Measurements from ENCODE around the gene TOX3. TPM values are rescaled to one million over a fixed set of nuclear protein-coding genes. Genes with fewer than 3 reads are reported as not detected.

The TOX3 gene
- total RNA-seq, 1 donor from 2014 or later: not detected

DNA sequence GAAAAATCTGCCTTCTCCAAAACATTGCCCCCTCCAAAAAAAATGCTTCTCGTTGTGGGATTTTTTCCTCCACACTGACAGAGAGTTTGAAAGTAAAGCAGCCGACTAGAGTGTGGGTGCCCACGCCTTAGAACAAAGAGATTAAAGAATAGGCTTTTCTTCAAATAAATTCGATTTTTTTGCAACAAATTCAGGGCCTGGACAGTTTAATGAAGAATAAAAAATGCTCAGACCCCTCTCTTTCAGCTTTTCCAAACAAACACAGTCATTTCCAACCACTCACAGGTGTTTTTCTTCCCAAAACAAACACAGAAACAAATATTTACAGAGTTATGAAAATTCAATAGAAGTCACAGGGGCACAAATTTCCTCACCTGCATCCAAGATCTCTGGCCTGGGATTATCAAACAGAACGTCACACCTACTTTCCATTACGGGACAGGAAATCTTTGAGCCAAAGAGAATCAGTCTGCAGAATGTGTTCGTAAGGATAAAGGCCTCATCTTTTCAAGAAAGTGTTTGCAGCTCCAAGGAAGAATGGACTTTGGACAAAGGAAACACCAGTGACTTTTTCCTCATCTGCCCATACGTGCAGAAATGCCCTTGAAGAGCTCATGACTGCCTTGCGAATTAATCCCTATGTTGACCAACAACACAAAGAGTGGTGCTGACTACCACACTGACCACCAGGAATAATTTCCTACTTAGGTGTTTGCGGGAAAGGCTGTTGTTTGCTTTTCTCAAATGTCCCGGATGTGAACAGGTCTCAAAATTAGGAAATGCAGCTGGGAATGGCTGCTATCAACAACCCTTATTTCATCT is 31.3 kb upstream of the TOX3 start:
- no peak for ATAC-seq (ENCODE audit: low read depth)
- Mint-ChIP-seq H3K27me3 (no peaks in the 10 kb centered on the region), H3K36me3 (ENCODE audit: low read depth) (no peaks in the 10 kb centered on the region), H3K9me3 (no peaks in the 10 kb centered on the region), H3K27ac (no peak overlapping the region), H3K4me1 (no peaks in the 10 kb centered on the region), H3K4me3 (no peak overlapping the region)
- ChIA-PET POLR2A (no interaction called here), CTCF (no interaction called here)
- TF ChIP-seq, protein P1, sequence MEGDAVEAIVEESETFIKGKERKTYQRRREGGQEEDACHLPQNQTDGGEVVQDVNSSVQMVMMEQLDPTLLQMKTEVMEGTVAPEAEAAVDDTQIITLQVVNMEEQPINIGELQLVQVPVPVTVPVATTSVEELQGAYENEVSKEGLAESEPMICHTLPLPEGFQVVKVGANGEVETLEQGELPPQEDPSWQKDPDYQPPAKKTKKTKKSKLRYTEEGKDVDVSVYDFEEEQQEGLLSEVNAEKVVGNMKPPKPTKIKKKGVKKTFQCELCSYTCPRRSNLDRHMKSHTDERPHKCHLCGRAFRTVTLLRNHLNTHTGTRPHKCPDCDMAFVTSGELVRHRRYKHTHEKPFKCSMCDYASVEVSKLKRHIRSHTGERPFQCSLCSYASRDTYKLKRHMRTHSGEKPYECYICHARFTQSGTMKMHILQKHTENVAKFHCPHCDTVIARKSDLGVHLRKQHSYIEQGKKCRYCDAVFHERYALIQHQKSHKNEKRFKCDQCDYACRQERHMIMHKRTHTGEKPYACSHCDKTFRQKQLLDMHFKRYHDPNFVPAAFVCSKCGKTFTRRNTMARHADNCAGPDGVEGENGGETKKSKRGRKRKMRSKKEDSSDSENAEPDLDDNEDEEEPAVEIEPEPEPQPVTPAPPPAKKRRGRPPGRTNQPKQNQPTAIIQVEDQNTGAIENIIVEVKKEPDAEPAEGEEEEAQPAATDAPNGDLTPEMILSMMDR (IDR thresholded peaks at IDR 0.05): no peak
- no peak for DNase-seq
- intact Hi-C loops (cut with micrococcal nuclease): no loop called here

DNA sequence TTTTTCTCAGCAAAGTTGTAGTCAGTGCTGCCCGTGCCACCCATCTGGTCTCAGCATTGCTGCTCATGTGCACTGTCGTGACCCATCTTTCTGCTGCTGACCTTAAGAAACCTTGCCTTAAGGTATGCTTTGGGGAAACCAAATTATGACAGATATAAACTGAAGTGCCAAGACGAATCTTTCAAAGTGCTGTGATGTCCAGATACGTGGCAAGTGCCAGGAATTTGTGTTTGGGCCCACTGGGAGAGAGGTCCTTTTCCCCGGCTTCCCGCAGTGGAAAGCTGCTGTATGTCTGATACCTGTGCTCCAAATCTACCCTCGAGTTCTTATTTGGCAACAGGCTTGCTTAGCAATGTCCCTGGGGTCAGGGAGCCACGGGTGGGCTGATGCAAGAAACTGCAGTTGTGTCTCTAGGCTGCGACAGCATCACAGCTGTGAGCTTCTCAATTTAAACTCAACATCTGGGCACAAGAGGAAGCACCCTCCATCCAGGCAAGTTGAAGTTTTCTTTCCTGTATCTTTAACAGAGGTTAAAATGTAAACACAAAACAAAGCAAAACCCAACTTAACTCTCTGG is 30.3 kb upstream of the TOX3 start:
- no peaks in the 10 kb centered on the region for H3K36me3 Mint-ChIP-seq (ENCODE audit: low read depth)
- no peak overlapping the region for H3K27ac Mint-ChIP-seq
- ATAC-seq (ENCODE audit: low read depth) (no peak), DNase-seq (no peak)
- no peaks in the 10 kb centered on the region for H3K9me3 Mint-ChIP-seq
- ChIA-PET CTCF (no interaction called here), POLR2A (no interaction called here)
- no peaks in the 10 kb centered on the region for H3K27me3 Mint-ChIP-seq
- no peaks in the 10 kb centered on the region for H3K4me1 Mint-ChIP-seq
- TF ChIP-seq, protein P1 (IDR thresholded peaks at IDR 0.05): no peak
- intact Hi-C loops (cut with micrococcal nuclease): no loop called here
- H3K4me3 Mint-ChIP-seq: no peak overlapping the region

DNA sequence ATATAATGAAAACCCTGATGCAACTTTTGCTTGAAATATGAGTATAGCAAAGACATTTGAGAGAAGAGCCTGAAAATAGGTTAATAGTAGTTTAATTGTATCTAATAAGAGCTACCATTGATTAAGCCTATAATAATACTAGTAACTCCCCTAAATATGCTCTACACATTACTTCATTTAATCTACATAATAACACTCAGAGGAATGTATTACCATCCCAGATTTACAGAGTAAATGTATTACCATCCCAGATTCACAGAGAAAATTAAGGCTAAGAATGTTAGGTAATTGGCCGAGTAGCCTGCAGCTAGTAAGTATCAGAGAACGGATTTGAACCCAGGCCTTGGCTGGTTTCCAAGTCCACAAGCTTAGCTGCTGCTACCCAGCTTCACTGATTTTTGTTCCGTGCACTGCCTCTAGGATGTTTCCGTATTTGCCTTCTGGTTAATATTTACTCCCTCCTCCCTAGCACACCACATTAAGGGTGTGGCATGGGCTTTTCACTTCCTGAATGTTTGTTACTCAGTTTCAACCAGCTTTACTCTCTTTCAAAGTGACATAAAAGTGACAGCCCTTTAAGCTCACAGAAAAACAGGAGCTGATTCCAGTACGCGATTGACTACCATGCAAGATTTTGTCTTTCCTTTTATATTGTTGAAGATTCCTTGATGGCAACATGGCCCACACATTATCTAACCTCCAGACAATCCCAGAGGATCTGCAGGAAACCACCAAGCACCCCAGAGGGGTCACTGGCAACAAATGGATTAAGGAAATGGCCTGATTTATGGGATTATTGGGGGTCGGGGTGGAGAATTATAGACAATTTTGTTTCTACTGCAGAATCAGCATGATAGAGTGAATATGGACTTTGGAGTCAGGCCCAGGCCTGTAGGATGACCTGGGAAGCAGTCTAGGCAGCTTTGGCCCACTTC is 26.7 kb upstream of the TOX3 start:
- Mint-ChIP-seq H3K4me3 (no peak overlapping the region), H3K27ac (no peak overlapping the region), H3K36me3 (ENCODE audit: low read depth) (no peaks in the 10 kb centered on the region), H3K9me3 (peaks cover 4% of the 10 kb centered on the region), H3K27me3 (no peaks in the 10 kb centered on the region), H3K4me1 (no peaks in the 10 kb centered on the region)
- TF ChIP-seq, protein P1 (IDR thresholded peaks at IDR 0.05): no peak
- DNase-seq (no peak), ATAC-seq (ENCODE audit: low read depth) (no peak)
- intact Hi-C loops (cut with micrococcal nuclease): no loop called here
- ChIA-PET CTCF (no interaction called here), POLR2A (no interaction called here)

DNA sequence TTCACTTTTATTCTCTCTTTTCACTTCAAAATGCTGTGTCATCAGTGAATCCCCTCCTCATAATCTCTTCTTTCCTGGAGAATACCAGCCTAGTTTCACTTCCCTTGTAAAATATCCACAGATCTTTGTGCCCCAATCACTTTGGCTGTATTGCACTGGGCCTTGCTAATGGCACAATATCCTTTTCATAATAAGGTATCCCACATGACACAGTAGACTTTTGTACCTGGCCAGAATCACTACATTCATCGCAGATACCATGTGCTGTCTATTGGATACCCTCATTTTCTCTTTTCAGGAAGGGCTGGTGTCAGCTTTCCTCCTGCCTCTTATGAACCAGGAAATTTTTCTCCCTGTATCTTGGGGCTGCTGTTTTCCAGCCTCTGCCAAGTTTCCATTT is 25.7 kb upstream of the TOX3 start:
- Mint-ChIP-seq H3K27ac (no peak overlapping the region), H3K9me3 (peaks cover 4% of the 10 kb centered on the region), H3K4me1 (no peaks in the 10 kb centered on the region), H3K27me3 (no peaks in the 10 kb centered on the region), H3K4me3 (no peak overlapping the region), H3K36me3 (ENCODE audit: low read depth) (no peaks in the 10 kb centered on the region)
- intact Hi-C loops (cut with micrococcal nuclease): no loop called here
- ATAC-seq (ENCODE audit: low read depth) (no peak), DNase-seq (no peak)
- ChIA-PET CTCF (no interaction called here), POLR2A (no interaction called here)
- TF ChIP-seq, protein P1 (IDR thresholded peaks at IDR 0.05): no peak
